NCI-H69 (cell line): ENCODE data around the gene SENP6.
"Not testable (repeated sequence)": the region's sequence is repeated elsewhere in the genome, so short reads cannot be mapped to it uniquely, and the experiment has no call there.

Source experiments
- DNase-seq: peaks from one replicate; lab custom pipeline; 2025; lab: John Stamatoyannopoulos, UW

Gene SENP6

GRCh38 chr6:75666592-75666991 is 64.9 kb downstream of the SENP6 start:
- DNase-seq: no peak

GRCh38 chr6:75673884-75674283 is 72.2 kb downstream of the SENP6 start:
- no peak for DNase-seq

- DNase-seq: no peak
These were observed 74.7 kb downstream of the SENP6 start for GRCh38 chr6:75676377-75676776.

- not testable (repeated sequence) for DNase-seq
These were observed 80.9 kb downstream of the SENP6 start for GRCh38 chr6:75682548-75682947.

GRCh38 chr6:75683005-75683404 is 81.3 kb downstream of the SENP6 start:
- DNase-seq: not testable (repeated sequence)

GRCh38 chr6:75687535-75687934 is 85.9 kb downstream of the SENP6 start:
- not testable (repeated sequence) for DNase-seq

GRCh38 chr6:75687937-75688336 is 86.3 kb downstream of the SENP6 start:
- DNase-seq: not testable (repeated sequence)

- DNase-seq: no peak
These were observed 87.9 kb downstream of the SENP6 start for GRCh38 chr6:75689576-75689975.

GRCh38 chr6:75691012-75691411 is 89.3 kb downstream of the SENP6 start:
- DNase-seq: no peak

GRCh38 chr6:75693534-75693933 is 91.9 kb downstream of the SENP6 start:
- DNase-seq: no peak

GRCh38 chr6:75694406-75694805 is 92.7 kb downstream of the SENP6 start:
- no peak for DNase-seq

GRCh38 chr6:75708334-75708733 is 106.7 kb downstream of the SENP6 start:
- not testable (repeated sequence) for DNase-seq

- DNase-seq: no peak
These were observed 109.5 kb downstream of the SENP6 start for GRCh38 chr6:75711173-75711572.

- no peak for DNase-seq
These were observed 117.5 kb downstream of the SENP6 start for GRCh38 chr6:75719133-75719532.

- peak; percentile 43 for DNase-seq
These were observed 121.7 kb downstream of the SENP6 start for GRCh38 chr6:75723382-75723781.

GRCh38 chr6:75727206-75727605 is 125.5 kb downstream of the SENP6 start:
- DNase-seq: no peak

GRCh38 chr6:75731029-75731428 is 129.3 kb downstream of the SENP6 start:
- not testable (repeated sequence) for DNase-seq

GRCh38 chr6:75735491-75736186 is 134.0 kb downstream of the SENP6 start:
- peak; percentile 17 for DNase-seq

GRCh38 chr6:75743971-75744370 is 142.3 kb downstream of the SENP6 start:
- no peak for DNase-seq

- no peak for DNase-seq
These were observed 143.7 kb downstream of the SENP6 start for GRCh38 chr6:75745404-75745803.

- peak; percentile 59 for DNase-seq
These were observed 144.5 kb downstream of the SENP6 start for GRCh38 chr6:75746221-75746620.

- DNase-seq: no peak
These were observed 145.7 kb downstream of the SENP6 start for GRCh38 chr6:75747152-75747992.

- DNase-seq: no peak
These were observed 146.5 kb downstream of the SENP6 start for GRCh38 chr6:75748003-75748742.
